Measurements from ENCODE around the gene NOD2.

Gene NOD2

GRCh38 chr16:50690177-50690576 lies 3.2 kb upstream of the NOD2 start:
- Mint-ChIP-seq H3K36me3 (ENCODE audit: low read depth) (no peaks in the 10 kb centered on the region), H3K4me1 (peaks cover 7% of the 10 kb centered on the region), H3K9me3 (no peaks in the 10 kb centered on the region), H3K27ac (no peak overlapping the region), H3K27me3 (ENCODE audit: low read depth) (peaks cover 22% of the 10 kb centered on the region), H3K4me3 (no peak overlapping the region)
- TF ChIP-seq CTCF (IDR thresholded peaks at IDR 0.05; ENCODE audit: unreplicated experiment in 3 of 3), result no peak

GRCh38 chr16:50692644-50692998 lies 785 bp upstream of the NOD2 start:
- Mint-ChIP-seq H3K4me1 (peaks cover 24% of the 10 kb centered on the region), H3K4me3 (peak overlapping the region; percentile 67 to 78 (median 70)), H3K36me3 (ENCODE audit: low read depth) (no peaks in the 10 kb centered on the region), H3K27ac (no peak overlapping the region), H3K9me3 (no peaks in the 10 kb centered on the region), H3K27me3 (ENCODE audit: low read depth) (peaks cover 30% of the 10 kb centered on the region)
- TF ChIP-seq CTCF (IDR thresholded peaks at IDR 0.05; ENCODE audit: unreplicated experiment in 3 of 3), result no peak

GRCh38 chr16:50694206-50694605 lies 800 bp downstream of the NOD2 start:
- H3K36me3 Mint-ChIP-seq (ENCODE audit: low read depth), result no peaks in the 10 kb centered on the region
- H3K9me3 Mint-ChIP-seq, result no peaks in the 10 kb centered on the region
- peaks cover 33% of the 10 kb centered on the region for H3K4me1 Mint-ChIP-seq
- no peak overlapping the region for H3K27ac Mint-ChIP-seq
- H3K27me3 Mint-ChIP-seq (ENCODE audit: low read depth), result peaks cover 39% of the 10 kb centered on the region
- no peak for TF ChIP-seq CTCF (IDR thresholded peaks at IDR 0.05; ENCODE audit: unreplicated experiment in 3 of 3)
- H3K4me3 Mint-ChIP-seq, result peak overlapping the region; percentile 21 to 71 (median 59)

GRCh38 chr16:50695017-50696000 lies 1.9 kb downstream of the NOD2 start:
- peak overlapping the region in 1 of 3 experiments; percentile 2 for H3K27ac Mint-ChIP-seq
- TF ChIP-seq CTCF (IDR thresholded peaks at IDR 0.05; ENCODE audit: unreplicated experiment in 3 of 3), result no peak
- no peaks in the 10 kb centered on the region for H3K9me3 Mint-ChIP-seq
- no peaks in the 10 kb centered on the region for H3K36me3 Mint-ChIP-seq (ENCODE audit: low read depth)
- no peak overlapping the region for H3K4me3 Mint-ChIP-seq
- H3K27me3 Mint-ChIP-seq (ENCODE audit: low read depth), result peaks cover 43% of the 10 kb centered on the region
- H3K4me1 Mint-ChIP-seq, result peaks cover 39% of the 10 kb centered on the region

- TF ChIP-seq CTCF (IDR thresholded peaks at IDR 0.05; ENCODE audit: unreplicated experiment in 3 of 3), result no peak
- Mint-ChIP-seq H3K27ac (peak overlapping the region in 1 of 3 experiments; percentile 1), H3K4me3 (peak overlapping the region in 1 of 3 experiments; percentile 6), H3K4me1 (peaks cover 45% of the 10 kb centered on the region), H3K27me3 (ENCODE audit: low read depth) (peaks cover 38% of the 10 kb centered on the region), H3K9me3 (no peaks in the 10 kb centered on the region), H3K36me3 (ENCODE audit: low read depth) (no peaks in the 10 kb centered on the region)
Observed at GRCh38 chr16:50696126-50696525, 2.7 kb downstream of the NOD2 start.
